GM06990 (cell line): ENCODE data around the gene CD300H.

Experiments
- DNase-seq: peaks from one replicate; pipeline ENCODE4 v3.0.0-alpha.2; 2011; ENCODE audit not compliant: insufficient read length; ENCODE audit errors: extremely low read depth
- H3K27me3 ChIP-seq: replicated peaks from 2 replicates; pipeline ENCODE4 v1.6.0; 2011; ENCODE audit warnings: low read length; ENCODE audit not compliant: control insufficient read depth, insufficient read depth
- H3K36me3 ChIP-seq: 2 replicates; pipeline ENCODE4 v1.5.1; 2011; ENCODE audit warnings: low read length; ENCODE audit not compliant: control insufficient read depth, insufficient read depth
- H3K4me3 ChIP-seq: replicated peaks from 2 replicates; pipeline ENCODE4 v1.5.1; 2011; ENCODE audit warnings: low read depth, mild to moderate bottlenecking, control low read depth, low read length
- CTCF ChIP-seq: IDR thresholded peaks from 2 replicates; pipeline ENCODE4 v1.5.1; 2011; ENCODE audit warnings: low read length, control low read depth, mild to moderate bottlenecking, inconsistent platforms; ENCODE audit not compliant: insufficient read depth, poor library complexity, severe bottlenecking

The CD300H gene

DNA sequence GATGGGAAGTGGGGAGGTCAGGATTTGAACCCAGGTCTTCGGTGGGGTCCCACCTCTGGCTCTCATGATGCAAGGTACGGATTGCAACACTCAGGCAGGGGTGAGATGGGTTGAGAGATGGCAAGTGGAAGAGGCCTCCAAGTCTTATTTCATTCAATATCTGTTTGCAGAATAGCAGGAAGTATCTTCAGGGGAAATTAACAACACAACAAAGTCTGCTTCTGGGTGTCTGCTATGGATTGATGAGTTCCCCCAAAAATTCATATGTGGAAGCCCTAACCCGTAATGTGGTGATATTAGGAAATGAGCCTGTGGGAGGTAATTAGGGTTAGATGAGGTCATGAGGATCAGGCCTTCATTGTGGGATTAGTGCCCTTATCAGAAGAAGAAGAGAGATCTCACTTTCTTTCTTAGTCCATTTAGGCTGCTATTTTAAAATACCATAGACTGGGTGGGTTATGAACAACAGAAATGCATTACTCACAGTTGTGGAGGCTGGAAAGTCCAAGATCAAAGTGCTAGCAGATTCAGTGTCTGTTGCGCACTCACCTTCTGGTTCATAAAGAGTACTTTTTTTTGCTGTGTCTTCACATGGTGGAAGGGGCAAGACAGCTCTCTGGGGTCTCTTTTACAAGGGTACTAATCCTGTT is 4.4 kb upstream of the CD300H start:
- no peak for TF ChIP-seq CTCF
- no peaks in the 10 kb centered on the region for H3K36me3 ChIP-seq
- DNase-seq: no peak
- H3K27me3 ChIP-seq: peaks cover 1% of the 10 kb centered on the region
- H3K4me3 ChIP-seq: no peak overlapping the region

- Histone ChIP-seq H3K27me3 (peaks cover 1% of the 10 kb centered on the region), H3K36me3 (no peaks in the 10 kb centered on the region), H3K4me3 (no peak overlapping the region)
- DNase-seq: no peak
- no peak for TF ChIP-seq CTCF
These were observed 2.0 kb upstream of the CD300H start for GRCh38 chr17:74569020-74570003.

DNA sequence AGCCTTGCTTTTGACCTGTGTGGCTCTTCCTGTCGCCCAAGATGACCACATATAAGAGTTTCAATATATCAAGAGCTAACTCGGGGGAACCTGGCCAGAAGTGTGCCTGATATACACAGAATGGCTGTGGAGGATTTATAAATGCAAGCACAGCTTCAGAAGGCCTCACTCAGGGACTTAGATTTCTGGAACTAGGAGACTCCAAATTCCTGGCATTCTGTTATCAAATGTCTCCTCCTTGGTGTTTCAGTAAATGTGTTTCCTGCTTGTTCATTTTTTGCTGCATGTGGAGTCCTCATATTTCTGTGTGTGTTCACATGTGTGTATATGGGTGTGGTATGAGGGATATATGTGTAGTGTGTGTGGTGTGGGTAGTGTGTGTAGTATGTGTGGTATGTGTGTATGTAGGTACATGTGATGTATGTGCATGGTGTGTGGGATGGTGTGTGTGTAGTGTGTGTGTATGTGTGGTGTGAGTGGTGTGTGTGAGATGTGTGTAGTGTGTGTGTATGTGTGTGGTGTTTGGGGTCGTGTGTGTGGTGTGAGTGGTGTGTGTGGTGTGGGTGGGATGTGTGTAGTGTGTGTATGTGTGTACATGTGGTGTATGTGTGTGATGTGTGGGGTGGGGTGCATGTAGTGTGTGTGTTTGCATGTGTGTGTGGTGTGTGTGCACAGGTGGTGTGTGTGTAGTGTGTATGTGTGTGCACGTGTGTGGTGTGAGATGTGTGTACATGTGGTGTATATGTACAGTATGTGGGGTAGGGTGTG is 981 bp upstream of the CD300H start:
- no peak for DNase-seq
- no peaks in the 10 kb centered on the region for H3K36me3 ChIP-seq
- no peak overlapping the region for H3K4me3 ChIP-seq
- H3K27me3 ChIP-seq: no peaks in the 10 kb centered on the region; the same call in none of the 2 replicates
- TF ChIP-seq CTCF: no peak

GRCh38 chr17:74566132-74566753 is 1.1 kb downstream of the CD300H start:
- H3K36me3 ChIP-seq: no peaks in the 10 kb centered on the region
- peak; percentile 79 for TF ChIP-seq CTCF
- no peak overlapping the region for H3K4me3 ChIP-seq
- H3K27me3 ChIP-seq: no peaks in the 10 kb centered on the region; the same call in none of the 2 replicates
- no peak for DNase-seq

DNA sequence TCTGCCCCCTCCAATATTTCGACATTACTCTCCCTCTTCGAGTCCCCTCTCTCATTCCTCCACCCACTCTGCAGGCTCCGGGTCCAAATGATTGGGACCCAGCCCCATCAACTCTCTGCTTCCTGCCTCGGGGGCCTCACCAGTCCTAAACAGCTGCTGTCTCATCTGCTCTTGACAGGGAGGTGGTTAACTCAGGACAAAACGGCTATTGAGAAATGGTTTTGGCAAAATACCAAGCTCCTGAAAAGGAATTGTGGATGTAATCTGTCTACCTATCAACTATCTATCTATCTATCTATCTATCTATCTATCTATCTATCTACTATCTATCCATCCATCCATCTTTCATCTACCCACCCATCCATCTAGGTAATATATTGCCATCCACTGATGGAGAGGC is 2.2 kb downstream of the CD300H start:
- no peaks in the 10 kb centered on the region for H3K36me3 ChIP-seq
- H3K27me3 ChIP-seq: peaks cover 2% of the 10 kb centered on the region
- no peak for TF ChIP-seq CTCF
- DNase-seq: no peak
- no peak overlapping the region for H3K4me3 ChIP-seq
